K562 (cell line): ENCODE measurements around the gene TDRD6. TPM values are rescaled to one million over a fixed set of nuclear protein-coding genes. Genes with fewer than 3 reads are reported as not detected.
A peak's percentile ranks its signal among the peaks of the same experiment; 100 is the strongest.

ENCODE experiments used
- ATF7 ChIP-seq: fragments of 450-650 bp; IDR thresholded peaks from 2 replicates; pipeline ENCODE4 v1.7.1; 2014; ENCODE audit warnings: mild to moderate bottlenecking, moderate library complexity
- HNRNPUL1 ChIP-seq: fragments of 200-400 bp; formaldehyde crosslinking; IDR thresholded peaks from 2 replicates; pipeline ENCODE4 v1.6.1; 2017; ENCODE audit warnings: low read length
- ILK ChIP-seq: fragments of 450-650 bp; IDR thresholded peaks from 2 replicates; pipeline ENCODE4 v1.6.1; 2016; ENCODE audit warnings: missing genetic modification characterization, low read depth, mild to moderate bottlenecking, missing compliant biosample characterization, moderate library complexity, borderline replicate concordance
- MTF1 ChIP-seq: fragments of 250-450 bp; sonication (Bioruptor Pico); IDR thresholded peaks from 2 replicates; pipeline ENCODE4 v1.9.0; 2021; ENCODE audit warnings: moderate library complexity, mild to moderate bottlenecking, inconsistent platforms, borderline replicate concordance
- NR4A1 ChIP-seq, 2 experiments: fragments of 250-450 bp in 1 of 2; fragments of 450-650 bp in 1 of 2; sonication (Bioruptor Pico) in 1 of 2; IDR thresholded peaks; 2 replicates each; pipeline versions ENCODE4 v1.4.0 to v1.6.1; 2016 to 2020; ENCODE audit warnings: mild to moderate bottlenecking in 2 of 2, missing compliant biosample characterization in 1 of 2, missing genetic modification characterization in 1 of 2, moderate library complexity in 1 of 2
- RREB1 ChIP-seq: fragments of 250-450 bp; sonication (Bioruptor Pico); IDR thresholded peaks from 2 replicates; pipeline ENCODE4 v1.4.0; 2020
- ZFP1 ChIP-seq: fragments of 450-650 bp; formaldehyde crosslinking; IDR thresholded peaks from 2 replicates; pipeline ENCODE4 v1.4.0; 2020; ENCODE audit warnings: mild to moderate bottlenecking, mixed read lengths
- ZFP91 ChIP-seq: sonication (generic); formaldehyde crosslinking; IDR thresholded peaks from 2 replicates; pipeline ENCODE4 v1.8.0; 2022; ENCODE audit warnings: mild to moderate bottlenecking, missing genetic modification reagents
- ZHX1 ChIP-seq: fragments of 150-350 bp; conservative IDR thresholded peaks from 2 replicates; pipeline ENCODE4 v1.6.1; 2014; ENCODE audit warnings: low read length
- ZNF609 ChIP-seq: sonication (generic); formaldehyde crosslinking; IDR thresholded peaks from 2 replicates; pipeline ENCODE4 v1.8.1; 2023; ENCODE audit warnings: missing genetic modification reagents, mild to moderate bottlenecking, borderline replicate concordance
- polyA plus RNA-seq, 8 experiments: library from polyadenylated mRNA; depleted of rRNA in 4 of 8; stranded (reverse) in 5 of 8; unstranded in 3 of 8; fragments of >200 nt; fragmentation: Nextera tagmentation in 2 of 8; fragmentation: Illumina TruSeq in 1 of 8; extraction: Ambion mirVana in 2 of 8; extraction: Trizol in 1 of 8; gene quantifications; 2 replicates each; pipeline versions ENCODE4 v1.2.1 to v1.2.3, GENCODE V29; 2011 to 2014; ENCODE audit warnings: inconsistent platforms in 1 of 8, missing spikeins in 1 of 8
- total RNA-seq, 7 experiments: library from RNA; depleted of rRNA in 6 of 7; stranded (reverse); fragments of >200 nt in 6 of 7; fragmentation: Illumina TruSeq in 2 of 7; extraction: Trizol in 2 of 7; gene quantifications; 2 replicates each; pipeline versions ENCODE4 v1.2.1 to v1.2.3, GENCODE V29; 2011 to 2021; ENCODE audit warnings: low replicate concordance in 1 of 7

TDRD6 gene
- total and polyA plus RNA-seq, 9 of the 15 experiments (the other 6 are each of a cell fraction or from before 2014, with no cell fraction given), result under 0.01 to 0.53 (median 0.14) TPM; not detected in 1

GRCh38 chr6:46652603-46653438, 34.9 kb upstream of the TDRD6 start, which contains the start of the genes CYP39A1 and SLC25A27 (continued):
- TF ChIP-seq ZHX1, result no peak
- TF ChIP-seq ZNF609 (CRISPR knock-in tag), result no peak
- TF ChIP-seq ATF7, result 0 out of 2 replicates have a peak, but pooled peaks have one; percentile 23
- TF ChIP-seq ZFP91, result no peak
- TF ChIP-seq NR4A1 (CRISPR knock-in tag; IDR thresholded peaks at IDR 0.05), result no peak
- TF ChIP-seq NR4A1 (tag; IDR thresholded peaks at IDR 0.05), result no peak
- no peak for TF ChIP-seq ZFP1
- TF ChIP-seq MTF1 (CRISPR knock-in tag), result no peak
- TF ChIP-seq RREB1, result no peak
- TF ChIP-seq HNRNPUL1, result no peak
- no peak for TF ChIP-seq ILK (tag)
